ENCODE data around the gene SMCO2. TPM values are rescaled to one million over a fixed set of nuclear protein-coding genes. Genes with fewer than 3 reads are reported as not detected.

Gene SMCO2
- total RNA-seq, 6 donors from 2014 or later = 0.27 to 0.34 TPM; not detected in 4

DNA sequence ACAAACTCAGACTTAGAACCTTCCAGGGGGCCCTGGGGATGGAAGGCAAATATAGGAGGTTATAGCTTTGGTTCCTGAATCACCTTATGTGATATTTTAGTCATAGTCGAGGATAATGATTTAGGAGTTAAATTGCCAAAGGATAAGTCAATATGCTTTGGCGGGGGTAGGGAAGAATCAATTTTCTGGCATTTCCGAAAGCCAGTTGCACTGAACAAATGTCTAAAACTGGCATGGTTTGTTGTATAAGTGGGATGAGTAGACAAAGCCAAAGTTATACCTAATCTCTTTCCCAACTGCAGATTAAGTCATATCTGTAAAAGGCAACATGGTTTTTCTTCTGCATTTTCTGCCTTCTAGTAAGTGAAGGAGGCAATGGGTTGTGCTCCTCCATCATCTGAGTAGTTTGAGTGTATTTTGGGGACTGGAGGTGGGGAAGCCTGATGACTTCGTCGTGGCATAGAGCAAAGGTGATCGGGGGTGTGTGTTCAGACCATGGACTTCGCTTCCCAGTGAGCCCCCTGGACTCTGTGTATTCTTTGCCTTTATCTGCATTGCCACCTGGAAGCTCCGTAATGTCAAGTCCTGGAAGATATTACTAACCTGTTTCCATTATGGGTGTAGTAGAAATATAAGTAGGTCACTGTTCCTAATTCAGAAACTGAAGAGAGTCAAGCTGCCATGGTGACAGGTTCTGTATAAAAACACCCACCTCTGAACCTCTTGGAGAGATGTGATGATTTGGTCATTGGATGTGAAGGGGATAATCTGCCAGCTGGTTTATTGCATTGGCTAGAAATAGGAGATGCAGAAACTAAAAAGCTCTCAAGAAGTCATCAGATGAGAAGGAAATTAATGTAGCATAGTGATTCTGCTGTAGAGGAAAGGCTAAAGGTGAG is 102.0 kb downstream of the SMCO2 start:
- Histone ChIP-seq H3K9me3 (no peaks in the 10 kb centered on the region), H3K27me3 (no peaks in the 10 kb centered on the region), H3K4me1 (peaks cover 20 to 53% (median 30%) of the 10 kb centered on the region in 4 donors), H3K4me3 (no peak overlapping the region), H3K27ac (peak overlapping the region in 3 of 4 donors; percentile 31 to 80 (median 69)), H3K36me3 (no peaks in the 10 kb centered on the region)
- 95 to 96% methylated on average over 8 of the region's 8 CpGs for WGBS, 2 donors
- no peak for DNase-seq
- no peak for ATAC-seq (ENCODE audit: low FRiP score in 2 of 2)
- TF ChIP-seq POLR2A (IDR thresholded peaks at IDR 0.05) = no peak
- TF ChIP-seq, protein P1, sequence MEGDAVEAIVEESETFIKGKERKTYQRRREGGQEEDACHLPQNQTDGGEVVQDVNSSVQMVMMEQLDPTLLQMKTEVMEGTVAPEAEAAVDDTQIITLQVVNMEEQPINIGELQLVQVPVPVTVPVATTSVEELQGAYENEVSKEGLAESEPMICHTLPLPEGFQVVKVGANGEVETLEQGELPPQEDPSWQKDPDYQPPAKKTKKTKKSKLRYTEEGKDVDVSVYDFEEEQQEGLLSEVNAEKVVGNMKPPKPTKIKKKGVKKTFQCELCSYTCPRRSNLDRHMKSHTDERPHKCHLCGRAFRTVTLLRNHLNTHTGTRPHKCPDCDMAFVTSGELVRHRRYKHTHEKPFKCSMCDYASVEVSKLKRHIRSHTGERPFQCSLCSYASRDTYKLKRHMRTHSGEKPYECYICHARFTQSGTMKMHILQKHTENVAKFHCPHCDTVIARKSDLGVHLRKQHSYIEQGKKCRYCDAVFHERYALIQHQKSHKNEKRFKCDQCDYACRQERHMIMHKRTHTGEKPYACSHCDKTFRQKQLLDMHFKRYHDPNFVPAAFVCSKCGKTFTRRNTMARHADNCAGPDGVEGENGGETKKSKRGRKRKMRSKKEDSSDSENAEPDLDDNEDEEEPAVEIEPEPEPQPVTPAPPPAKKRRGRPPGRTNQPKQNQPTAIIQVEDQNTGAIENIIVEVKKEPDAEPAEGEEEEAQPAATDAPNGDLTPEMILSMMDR (IDR thresholded peaks at IDR 0.05) = no peak
- no peak for TF ChIP-seq EP300 (IDR thresholded peaks at IDR 0.05)

DNA sequence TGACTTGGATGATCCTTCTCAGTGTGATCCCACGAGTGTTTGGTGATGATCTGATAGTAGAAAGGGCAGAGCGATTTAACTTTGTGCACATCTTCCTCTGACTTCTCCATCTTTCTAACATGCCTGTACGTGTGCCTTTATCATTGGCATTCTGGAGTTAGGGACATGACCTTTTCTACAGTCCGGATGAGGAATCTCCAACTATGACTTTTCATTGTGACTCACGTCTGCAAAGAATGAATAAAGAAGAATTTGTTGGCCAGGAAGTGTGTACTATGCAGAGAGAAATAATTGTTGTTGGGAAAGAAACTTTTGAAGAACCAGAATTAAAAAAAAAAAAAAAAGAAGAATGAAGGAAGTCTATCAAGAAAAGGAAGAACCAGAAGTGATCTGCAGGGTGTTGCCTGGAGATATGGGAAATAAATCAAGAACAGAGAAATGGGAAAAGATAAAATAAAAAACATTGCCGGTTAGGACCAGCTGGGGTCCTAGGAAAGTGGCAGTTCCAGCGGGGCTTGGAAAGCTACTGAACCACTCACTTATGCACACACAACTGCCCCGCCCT is 102.8 kb downstream of the SMCO2 start:
- WGBS, 2 donors = 20 to 25% methylated on average over 8 of the region's 8 CpGs
- Histone ChIP-seq H3K27ac (peak overlapping the region; percentile 69 to 80 (median 74)), H3K9me3 (no peaks in the 10 kb centered on the region), H3K4me1 (peaks cover 27 to 53% (median 33%) of the 10 kb centered on the region in 4 donors), H3K4me3 (peak overlapping the region in 2 of 4 donors; percentile 18 to 19), H3K27me3 (no peaks in the 10 kb centered on the region), H3K36me3 (no peaks in the 10 kb centered on the region)
- ATAC-seq (ENCODE audit: low FRiP score in 2 of 2) (peak in 1 of 2 donors; percentile 81), DNase-seq (no peak)
- TF ChIP-seq, protein P1 (IDR thresholded peaks at IDR 0.05) = no peak
- TF ChIP-seq EP300 (IDR thresholded peaks at IDR 0.05) (no peak), POLR2AphosphoS5 (IDR thresholded peaks at IDR 0.05) (no peak), POLR2A (IDR thresholded peaks at IDR 0.05) (no peak)

DNA sequence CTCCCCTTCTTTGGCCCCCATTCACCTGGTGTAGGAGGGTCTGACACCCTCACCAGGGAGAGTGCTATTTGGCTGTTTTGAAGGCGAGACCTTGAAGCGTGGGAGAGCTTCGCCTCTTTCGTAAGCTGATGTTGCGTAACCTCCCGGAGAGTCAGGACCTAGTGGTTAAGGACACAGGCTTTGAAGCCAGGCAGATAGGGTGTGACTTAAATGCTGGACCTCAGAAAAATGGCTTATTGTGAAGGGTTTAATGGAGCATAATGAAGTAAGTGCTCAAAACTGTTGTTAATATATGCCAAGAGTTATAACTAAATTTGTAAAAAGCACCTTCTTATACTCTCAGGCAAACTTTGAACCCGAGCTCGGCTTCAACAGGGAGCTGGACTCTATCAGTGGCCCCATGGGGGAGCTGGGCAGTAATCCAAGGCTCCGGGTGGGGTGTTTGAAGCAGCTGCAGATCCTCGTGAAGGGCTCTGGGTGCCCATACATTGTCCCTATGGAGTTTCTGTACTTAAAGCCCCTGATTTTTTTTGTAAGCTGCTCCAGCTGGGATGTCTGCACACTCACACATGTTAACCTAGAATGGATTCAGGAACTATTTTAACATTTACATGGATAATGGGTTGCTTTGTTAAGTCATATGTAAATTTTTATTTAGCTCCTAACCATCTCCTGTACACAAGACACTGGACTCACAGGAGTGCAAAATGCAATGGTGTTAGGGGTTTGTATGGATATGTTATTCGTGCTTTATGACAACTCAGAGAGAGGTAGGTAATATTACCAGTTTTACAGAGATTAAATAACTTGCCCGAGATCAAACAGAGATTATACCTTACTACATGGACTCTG is 103.5 kb downstream of the SMCO2 start:
- H3K4me3 ChIP-seq = peak overlapping the region in 2 of 4 donors; percentile 18 to 19
- DNase-seq = peak in 1 of 2 donors; percentile 90
- WGBS, 2 donors = 19 to 32% methylated on average over 12 of the region's 12 CpGs

DNA sequence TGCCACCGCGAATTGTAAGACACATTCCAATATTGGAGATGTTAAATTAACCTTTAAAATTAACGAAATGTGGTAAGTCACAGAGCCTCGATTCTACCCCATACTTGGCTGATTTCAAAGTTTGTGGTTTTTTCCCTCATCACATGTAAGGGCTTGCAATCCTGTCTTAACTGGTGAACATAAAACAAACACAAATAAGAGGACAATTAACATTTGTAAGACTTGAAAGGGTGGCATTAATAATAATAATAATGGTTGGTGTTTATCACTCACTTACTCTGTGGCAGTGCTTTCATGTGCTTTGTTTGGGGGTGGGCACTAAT is 104.1 kb downstream of the SMCO2 start:
- H3K9me3 ChIP-seq = no peaks in the 10 kb centered on the region
- no peaks in the 10 kb centered on the region for H3K27me3 ChIP-seq
- peak overlapping the region in 2 of 4 donors; percentile 45 to 80 for H3K27ac ChIP-seq
- ATAC-seq (ENCODE audit: low FRiP score in 2 of 2) (no peak), DNase-seq (no peak)
- 69 to 78% methylated on average over 4 of the region's 4 CpGs for WGBS, 2 donors
- no peak for TF ChIP-seq EP300 (IDR thresholded peaks at IDR 0.05)
- TF ChIP-seq POLR2A (IDR thresholded peaks at IDR 0.05) = no peak
- no peak for TF ChIP-seq POLR2AphosphoS5 (IDR thresholded peaks at IDR 0.05)
- TF ChIP-seq, protein P1 (IDR thresholded peaks at IDR 0.05) = no peak
- peaks cover 33 to 60% (median 40%) of the 10 kb centered on the region in 4 donors for H3K4me1 ChIP-seq
- H3K36me3 ChIP-seq = no peaks in the 10 kb centered on the region
- H3K4me3 ChIP-seq = no peak overlapping the region

More for the DNA sequence above, 103.5 kb downstream of the SMCO2 start:
- Histone ChIP-seq H3K36me3 (no peaks in the 10 kb centered on the region), H3K27me3 (no peaks in the 10 kb centered on the region), H3K9me3 (no peaks in the 10 kb centered on the region), H3K27ac (peak overlapping the region; percentile 69 to 80 (median 74)), H3K4me1 (peaks cover 29 to 58% (median 37%) of the 10 kb centered on the region in 4 donors)
- peak; percentile 86 to 94 for ATAC-seq (ENCODE audit: low FRiP score in 2 of 2)
- TF ChIP-seq EP300 (IDR thresholded peaks at IDR 0.05) = no peak
- TF ChIP-seq, protein P1 (IDR thresholded peaks at IDR 0.05) = no peak
- TF ChIP-seq POLR2AphosphoS5 (IDR thresholded peaks at IDR 0.05) = peak; percentile 65 to 73
- no peak for TF ChIP-seq POLR2A (IDR thresholded peaks at IDR 0.05)

Data from upper lobe of left lung (tissue), 6 donors.